Testis (tissue), 2 donors: ENCODE results near the gene PPARG.

Source experiments
- CTCF ChIP-seq, 3 experiments: fragments of 450-650 bp in 2 of 3; fragments of 200-600 bp in 1 of 3; sonication (generic) in 1 of 3; IDR thresholded peaks; one replicate each; pipeline ENCODE4 v1.5.1; 2016 to 2019; ENCODE audit warnings: antibody characterized with exemption in 3 of 3, mild to moderate bottlenecking in 2 of 3, moderate library complexity in 1 of 3
- POLR2A ChIP-seq: fragments of 450-650 bp; IDR thresholded peaks from one replicate; pipeline ENCODE4 v1.6.1; 2017; ENCODE audit warnings: antibody characterized with exemption, mild to moderate bottlenecking, moderate library complexity

- TF ChIP-seq CTCF (IDR thresholded peaks at IDR 0.05) (no peak), POLR2A (no peak)
These were observed 111.8 kb downstream of the PPARG start for GRCh38 chr3:12400616-12401194.
